Right atrium auricular region (tissue), 2 donors: ENCODE results near the gene RNF31. TPM values are rescaled to one million over a fixed set of nuclear protein-coding genes. Genes with fewer than 3 reads are reported as not detected.

Experiments
- DNase-seq: peaks from one replicate; pipeline ENCODE4 v3.0.0-alpha.2; 2019; ENCODE audit warnings: low spot score
- H3K27ac ChIP-seq, 2 donors: fragments of 200-600 bp; sonication (generic); 1 replicate in 1 of 2; 2 replicates in 1 of 2; pipeline ENCODE4 v1.5.1; 2016 to 2019
- H3K27me3 ChIP-seq, 2 donors: fragments of 200-600 bp; sonication (generic); one replicate each; pipeline versions ENCODE4 v1.5.1 to v1.6.0; 2017 to 2019
- H3K36me3 ChIP-seq: fragments of 200-600 bp; sonication (generic); one replicate; pipeline ENCODE4 v1.5.1; 2016
- H3K4me1 ChIP-seq, 2 donors: fragments of 200-600 bp; sonication (generic); one replicate each; pipeline versions ENCODE4 v1.5.1 to v1.6.0; 2017 to 2019
- H3K4me3 ChIP-seq, 2 donors: fragments of 200-600 bp; sonication (generic); 1 replicate in 1 of 2; 2 replicates in 1 of 2; pipeline ENCODE4 v1.5.1; 2017 to 2019; ENCODE audit warnings: mild to moderate bottlenecking in 1 of 2, moderate library complexity in 1 of 2
- H3K9me3 ChIP-seq, 2 donors: fragments of 200-600 bp; sonication (generic); one replicate each; pipeline ENCODE4 v1.5.1; 2019
- CTCF ChIP-seq, 2 donors: fragments of 200-600 bp; sonication (generic); IDR thresholded peaks; one replicate each; pipeline ENCODE4 v1.5.1; 2019; ENCODE audit warnings: antibody characterized with exemption in 2 of 2
- total RNA-seq, 2 donors: library from RNA; depleted of rRNA; stranded (reverse); fragments of >200 nt; gene quantifications; one replicate each; pipeline ENCODE4 v1.1.0, GENCODE V29; 2016

Gene RNF31
- total RNA-seq, 2 donors from 2014 or later, result 24.1 to 47.5 TPM

GRCh38 chr14:24145219-24145618, 2.1 kb upstream of the RNF31 start:
- Histone ChIP-seq H3K27ac (no peak overlapping the region), H3K36me3 (peaks cover 15% of the 10 kb centered on the region), H3K4me1 (peaks cover 0 to 45% of the 10 kb centered on the region in 2 donors), H3K9me3 (no peaks in the 10 kb centered on the region), H3K27me3 (no peaks in the 10 kb centered on the region), H3K4me3 (no peak overlapping the region)
- no peak for TF ChIP-seq CTCF (IDR thresholded peaks at IDR 0.05)
- DNase-seq, result no peak

DNA sequence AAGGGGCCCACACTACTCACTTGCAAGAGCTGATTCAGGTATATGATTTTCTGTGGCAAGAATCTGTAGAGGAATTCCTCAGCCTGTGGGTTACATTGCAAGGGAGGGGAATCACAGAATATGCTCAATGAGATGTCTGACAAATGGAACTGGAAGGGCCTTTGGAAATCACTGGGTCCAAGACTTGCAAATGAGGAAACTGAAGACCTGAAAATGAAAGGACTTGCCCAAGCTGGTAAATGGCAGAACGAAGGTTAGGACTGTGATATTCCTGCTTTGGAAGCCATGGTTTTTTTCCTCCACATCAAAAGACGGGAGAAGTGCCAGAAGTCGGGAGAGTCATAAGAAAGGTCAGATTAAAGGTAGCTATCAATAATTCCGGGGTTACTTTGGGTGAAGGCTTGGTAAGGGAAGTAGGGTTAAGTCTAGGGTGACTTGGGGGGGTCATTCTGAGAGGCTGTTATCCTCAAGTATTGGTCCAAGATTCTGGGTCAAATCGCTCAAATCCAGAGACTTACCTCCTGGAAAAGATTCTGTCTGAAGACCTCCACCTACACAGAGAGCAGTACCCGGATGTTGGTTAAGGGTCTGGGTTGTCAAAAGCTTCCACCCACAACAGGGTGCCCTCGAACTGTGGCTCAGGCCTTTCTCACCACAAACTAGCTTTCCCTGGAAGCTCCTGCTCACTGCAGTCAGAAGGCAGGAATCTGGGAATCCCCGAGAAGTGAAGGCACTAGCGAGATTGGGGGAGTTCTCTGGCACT, 1.4 kb upstream of the RNF31 start:
- no peak for DNase-seq
- Histone ChIP-seq H3K4me1 (peaks cover 0 to 38% of the 10 kb centered on the region in 2 donors), H3K36me3 (peaks cover 22% of the 10 kb centered on the region)

DNA sequence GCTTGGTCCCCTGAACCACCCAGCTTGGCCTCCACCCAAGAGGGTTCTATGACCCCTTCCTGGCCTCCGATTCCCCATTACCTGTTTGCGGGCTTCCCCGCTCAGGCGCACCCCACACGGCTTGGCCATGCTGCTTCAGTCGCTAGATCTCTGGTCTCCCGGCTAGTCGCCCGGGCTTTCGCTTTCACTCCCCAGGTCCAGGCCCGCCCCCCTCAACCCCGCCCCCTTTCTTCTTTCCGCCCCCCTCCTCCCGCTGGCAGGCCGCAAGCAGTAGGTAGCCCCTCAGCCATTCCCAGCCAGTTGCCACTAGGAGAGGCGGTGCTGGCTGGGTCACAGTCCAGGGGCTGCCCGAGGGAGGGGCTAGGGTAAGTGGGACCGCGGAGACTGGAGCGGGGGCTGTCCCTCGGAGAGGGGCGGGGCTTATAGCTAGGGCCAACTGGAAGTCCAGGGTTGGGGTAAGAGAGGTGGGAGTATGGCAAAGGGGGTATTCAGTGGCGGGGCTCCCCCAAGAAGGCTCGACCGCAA, 783 bp upstream of the RNF31 start, which contains the start of gene PSME2:
Gene PSME2, minus strand, starts transcription at position 158 of the 525 bp plus-strand sequence. Its CDS starts 29 bp downstream, at position 129.
- Histone ChIP-seq H3K27ac (peak within 1 kb of the TSS; percentile 91 to 92), H3K4me1 (peaks cover 0 to 38% of the 10 kb centered on the region in 2 donors), H3K4me3 (peak within 1 kb of the TSS; percentile 91 to 95), H3K27me3 (no peaks in the 10 kb centered on the region), H3K9me3 (no peaks in the 10 kb centered on the region), H3K36me3 (peaks cover 28% of the 10 kb centered on the region)
- DNase-seq, result peak; percentile 94
- no peak for TF ChIP-seq CTCF (IDR thresholded peaks at IDR 0.05)

More for the DNA sequence above, 1.4 kb upstream of the RNF31 start:
- Histone ChIP-seq H3K4me3 (peak overlapping the region; percentile 91 to 95), H3K9me3 (no peaks in the 10 kb centered on the region), H3K27me3 (no peaks in the 10 kb centered on the region), H3K27ac (peak overlapping the region; percentile 91 to 92)
- TF ChIP-seq CTCF (IDR thresholded peaks at IDR 0.05), result no peak

DNA sequence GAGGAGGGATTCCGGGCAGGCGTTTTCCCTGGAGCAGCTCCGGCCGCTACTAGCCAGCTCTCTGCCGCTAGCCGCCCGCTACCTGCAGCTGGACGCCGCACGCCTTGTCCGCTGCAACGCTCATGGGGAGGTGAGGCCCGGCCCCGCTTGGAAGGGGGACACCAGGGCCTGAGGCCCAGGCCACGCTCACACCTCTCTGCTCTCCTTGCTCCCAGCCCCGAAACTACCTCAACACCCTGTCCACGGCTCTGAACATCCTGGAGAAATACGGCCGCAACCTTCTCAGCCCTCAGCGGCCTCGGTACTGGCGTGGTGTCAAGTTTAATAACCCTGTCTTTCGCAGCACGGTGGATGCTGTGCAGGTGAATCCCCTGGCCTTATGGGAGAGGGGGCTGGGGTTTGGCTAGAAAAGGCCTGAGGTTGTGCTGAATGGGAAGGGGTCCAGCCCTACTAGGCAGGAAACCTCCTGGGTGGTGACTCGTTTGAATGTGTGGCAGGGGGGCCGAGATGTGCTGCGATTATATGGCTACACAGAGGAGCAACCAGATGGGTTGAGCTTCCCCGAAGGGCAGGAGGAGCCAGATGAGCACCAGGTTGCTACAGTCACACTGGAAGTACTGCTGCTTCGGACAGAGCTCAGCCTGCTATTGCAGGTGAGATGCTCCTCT, 597 bp downstream of the RNF31 start:
- TF ChIP-seq CTCF (IDR thresholded peaks at IDR 0.05), result no peak
- peaks cover 0 to 30% of the 10 kb centered on the region in 2 donors for H3K4me1 ChIP-seq
- H3K27ac ChIP-seq, result peak overlapping the region; percentile 91 to 92
- H3K9me3 ChIP-seq, result no peaks in the 10 kb centered on the region
- H3K36me3 ChIP-seq, result peaks cover 41% of the 10 kb centered on the region
- DNase-seq, result no peak
- H3K4me3 ChIP-seq, result peak overlapping the region; percentile 91 to 95
- H3K27me3 ChIP-seq, result no peaks in the 10 kb centered on the region

DNA sequence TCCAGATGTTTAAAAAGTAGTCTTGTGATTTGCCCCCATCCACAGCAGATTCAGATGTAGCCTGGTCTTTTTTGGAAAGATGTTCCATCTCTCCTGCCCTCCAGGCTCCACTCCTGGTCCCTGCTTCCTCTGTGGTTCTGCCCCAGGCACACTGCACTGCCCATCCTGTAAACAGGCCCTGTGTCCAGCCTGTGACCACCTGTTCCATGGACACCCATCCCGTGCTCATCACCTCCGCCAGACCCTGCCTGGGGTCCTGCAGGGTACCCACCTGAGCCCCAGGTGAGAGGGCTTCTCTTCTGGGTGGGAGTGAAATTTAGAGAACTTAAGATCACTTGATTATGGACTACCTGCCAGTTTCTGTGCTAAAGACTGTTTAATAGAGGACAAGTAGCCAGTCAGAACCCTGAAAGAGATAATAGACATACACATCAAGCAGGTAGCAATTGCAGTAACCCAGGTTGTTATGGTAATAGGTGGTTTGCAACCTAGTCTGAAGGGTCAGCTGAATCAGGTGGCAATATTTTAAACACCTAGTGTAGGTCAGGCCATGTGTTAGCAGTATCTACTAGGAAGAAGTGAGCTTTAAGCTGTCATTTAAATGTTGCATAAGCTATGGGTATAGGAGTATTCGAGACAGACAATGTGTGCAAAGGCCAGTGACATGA, 2.1 kb downstream of the RNF31 start:
- Histone ChIP-seq H3K27ac (no peak overlapping the region), H3K9me3 (no peaks in the 10 kb centered on the region), H3K4me1 (peaks cover 0 to 30% of the 10 kb centered on the region in 2 donors), H3K27me3 (no peaks in the 10 kb centered on the region), H3K36me3 (peaks cover 48% of the 10 kb centered on the region), H3K4me3 (no peak overlapping the region)
- no peak for DNase-seq
- TF ChIP-seq CTCF (IDR thresholded peaks at IDR 0.05), result no peak
